HCT116 (cell line): ENCODE data around the gene TIMM29.

Source experiments
- CBX3 ChIP-seq: IDR thresholded peaks from 2 replicates; pipeline ENCODE4 v1.6.1; 2012; ENCODE audit warnings: low read depth
- CEBPB ChIP-seq: IDR thresholded peaks from 2 replicates; pipeline ENCODE4 v1.6.1; 2012; ENCODE audit warnings: low read depth
- EGR1 ChIP-seq: IDR thresholded peaks from 2 replicates; pipeline ENCODE4 v1.6.1; 2012; ENCODE audit warnings: low read depth
- EZH2 ChIP-seq: fragments of 200-600 bp; sonication (generic); IDR thresholded peaks from 2 replicates; pipeline ENCODE4 v1.6.1; 2017; ENCODE audit warnings: antibody characterized with exemption, mixed run types
- EZH2phosphoT487 ChIP-seq: fragments of 200-600 bp; IDR thresholded peaks from 2 replicates; pipeline ENCODE4 v1.6.1; 2018; ENCODE audit warnings: antibody characterized with exemption, borderline replicate concordance
- FOSL1 ChIP-seq: IDR thresholded peaks from 2 replicates; pipeline ENCODE4 v1.6.1; 2012; ENCODE audit warnings: low read depth
- JUND ChIP-seq: IDR thresholded peaks from 2 replicates; pipeline ENCODE4 v1.6.1; 2012
- POLR2A ChIP-seq: IDR thresholded peaks from 2 replicates; pipeline ENCODE4 v1.7.0; 2011; ENCODE audit warnings: borderline replicate concordance; ENCODE audit not compliant: insufficient read depth, insufficient read length; ENCODE audit errors: extremely low read depth
- SRF ChIP-seq: IDR thresholded peaks from 2 replicates; pipeline ENCODE4 v1.6.1; 2012; ENCODE audit warnings: low read depth
- TCF7L2 ChIP-seq: IDR thresholded peaks from 2 replicates; pipeline ENCODE4 v1.7.0; 2011; ENCODE audit warnings: borderline replicate concordance, inconsistent platforms; ENCODE audit not compliant: insufficient read depth, insufficient read length; ENCODE audit errors: extremely low read depth
- ZFX ChIP-seq: fragments of 450-650 bp; IDR thresholded peaks from 2 replicates; pipeline ENCODE4 v1.6.1; 2017
- TF ChIP-seq, protein P1 (sequence below), 3 experiments: fragments of 200-600 bp in 1 of 3; sonication (generic) in 1 of 3; IDR thresholded peaks in 2 of 3; conservative IDR thresholded peaks in 1 of 3; 2 replicates each; pipeline ENCODE4 v1.5.1; 2012 to 2017; ENCODE audit warnings: low read depth in 2 of 3, low read length in 2 of 3, antibody characterized with exemption in 1 of 3, borderline replicate concordance in 1 of 3, control low read depth in 1 of 3, mild to moderate bottlenecking in 1 of 3, mixed read lengths in 1 of 3, mixed run types in 1 of 3, moderate library complexity in 1 of 3; ENCODE audit not compliant: insufficient read depth in 1 of 3
- TF ChIP-seq, protein P2 (sequence below): IDR thresholded peaks from 2 replicates; pipeline ENCODE4 v1.6.1; 2012; ENCODE audit warnings: low read depth

DNA sequence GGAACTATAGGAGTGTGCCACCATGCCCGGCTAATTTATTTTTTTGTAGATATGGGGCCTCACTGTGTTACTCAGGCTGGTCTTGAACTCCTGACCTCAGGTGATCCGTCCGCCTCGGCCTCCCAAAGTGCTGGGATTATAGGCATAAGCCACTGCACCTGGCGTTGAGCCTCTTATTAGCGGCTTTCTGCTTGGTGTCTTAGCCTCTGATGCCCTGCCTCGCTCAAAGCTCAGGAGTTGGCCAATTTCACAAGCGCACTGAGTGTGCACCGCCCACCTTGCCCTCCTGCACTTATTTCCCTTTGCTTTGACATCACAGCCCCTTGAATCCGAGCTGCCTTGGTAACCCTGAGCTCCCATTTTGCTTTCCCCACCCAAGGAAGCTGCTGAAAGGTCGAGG, 10.3 kb upstream of the TIMM29 start:
- TF ChIP-seq, protein P1, sequence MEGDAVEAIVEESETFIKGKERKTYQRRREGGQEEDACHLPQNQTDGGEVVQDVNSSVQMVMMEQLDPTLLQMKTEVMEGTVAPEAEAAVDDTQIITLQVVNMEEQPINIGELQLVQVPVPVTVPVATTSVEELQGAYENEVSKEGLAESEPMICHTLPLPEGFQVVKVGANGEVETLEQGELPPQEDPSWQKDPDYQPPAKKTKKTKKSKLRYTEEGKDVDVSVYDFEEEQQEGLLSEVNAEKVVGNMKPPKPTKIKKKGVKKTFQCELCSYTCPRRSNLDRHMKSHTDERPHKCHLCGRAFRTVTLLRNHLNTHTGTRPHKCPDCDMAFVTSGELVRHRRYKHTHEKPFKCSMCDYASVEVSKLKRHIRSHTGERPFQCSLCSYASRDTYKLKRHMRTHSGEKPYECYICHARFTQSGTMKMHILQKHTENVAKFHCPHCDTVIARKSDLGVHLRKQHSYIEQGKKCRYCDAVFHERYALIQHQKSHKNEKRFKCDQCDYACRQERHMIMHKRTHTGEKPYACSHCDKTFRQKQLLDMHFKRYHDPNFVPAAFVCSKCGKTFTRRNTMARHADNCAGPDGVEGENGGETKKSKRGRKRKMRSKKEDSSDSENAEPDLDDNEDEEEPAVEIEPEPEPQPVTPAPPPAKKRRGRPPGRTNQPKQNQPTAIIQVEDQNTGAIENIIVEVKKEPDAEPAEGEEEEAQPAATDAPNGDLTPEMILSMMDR (IDR thresholded peaks at IDR 0.05 in 2 of 3, conservative IDR thresholded peaks at IDR 0.05 in 1 of 3; ENCODE audit: borderline replicate concordance in 1 of 3, insufficient read depth in 1 of 3, low read depth in 2 of 3, low read length in 2 of 3), result no peak
- TF ChIP-seq CEBPB (no peak), ZFX (no peak), EZH2phosphoT487 (no peak), SRF (no peak), FOSL1 (no peak), CBX3 (no peak), EZH2 (no peak), TCF7L2 (no peak), POLR2A (no peak), EGR1 (no peak), JUND (no peak)
- TF ChIP-seq, protein P2, sequence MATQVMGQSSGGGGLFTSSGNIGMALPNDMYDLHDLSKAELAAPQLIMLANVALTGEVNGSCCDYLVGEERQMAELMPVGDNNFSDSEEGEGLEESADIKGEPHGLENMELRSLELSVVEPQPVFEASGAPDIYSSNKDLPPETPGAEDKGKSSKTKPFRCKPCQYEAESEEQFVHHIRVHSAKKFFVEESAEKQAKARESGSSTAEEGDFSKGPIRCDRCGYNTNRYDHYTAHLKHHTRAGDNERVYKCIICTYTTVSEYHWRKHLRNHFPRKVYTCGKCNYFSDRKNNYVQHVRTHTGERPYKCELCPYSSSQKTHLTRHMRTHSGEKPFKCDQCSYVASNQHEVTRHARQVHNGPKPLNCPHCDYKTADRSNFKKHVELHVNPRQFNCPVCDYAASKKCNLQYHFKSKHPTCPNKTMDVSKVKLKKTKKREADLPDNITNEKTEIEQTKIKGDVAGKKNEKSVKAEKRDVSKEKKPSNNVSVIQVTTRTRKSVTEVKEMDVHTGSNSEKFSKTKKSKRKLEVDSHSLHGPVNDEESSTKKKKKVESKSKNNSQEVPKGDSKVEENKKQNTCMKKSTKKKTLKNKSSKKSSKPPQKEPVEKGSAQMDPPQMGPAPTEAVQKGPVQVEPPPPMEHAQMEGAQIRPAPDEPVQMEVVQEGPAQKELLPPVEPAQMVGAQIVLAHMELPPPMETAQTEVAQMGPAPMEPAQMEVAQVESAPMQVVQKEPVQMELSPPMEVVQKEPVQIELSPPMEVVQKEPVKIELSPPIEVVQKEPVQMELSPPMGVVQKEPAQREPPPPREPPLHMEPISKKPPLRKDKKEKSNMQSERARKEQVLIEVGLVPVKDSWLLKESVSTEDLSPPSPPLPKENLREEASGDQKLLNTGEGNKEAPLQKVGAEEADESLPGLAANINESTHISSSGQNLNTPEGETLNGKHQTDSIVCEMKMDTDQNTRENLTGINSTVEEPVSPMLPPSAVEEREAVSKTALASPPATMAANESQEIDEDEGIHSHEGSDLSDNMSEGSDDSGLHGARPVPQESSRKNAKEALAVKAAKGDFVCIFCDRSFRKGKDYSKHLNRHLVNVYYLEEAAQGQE, result no peak
